ENCODE measurements around the gene SEPTIN6. TPM values are rescaled to one million over a fixed set of nuclear protein-coding genes. Genes with fewer than 3 reads are reported as not detected.

Gene SEPTIN6
- total RNA-seq, 1 donor from 2014 or later: 24.7 TPM

- H3K4me1 Mint-ChIP-seq (ENCODE audit: low read depth, unreplicated experiment): no peaks in the 10 kb centered on the region
- H2AFZ ChIP-seq (ENCODE audit: low read depth, low read length): no peak overlapping the region
- H3K27ac ChIP-seq (ENCODE audit: low read depth, low read length): no peak overlapping the region
- no peak overlapping the region for H3K4me2 ChIP-seq (ENCODE audit: low read length)
- peaks cover 3% of the 10 kb centered on the region for H3K9me3 Mint-ChIP-seq (ENCODE audit: unreplicated experiment)
- DNase-seq (ENCODE audit: low read depth) (no peak), FAIRE-seq (no peak)
- no peak for TF ChIP-seq CTCF (IDR thresholded peaks at IDR 0.05; ENCODE audit: insufficient read depth, low read depth, low read length)
- no peak for TF ChIP-seq EZH2 (IDR thresholded peaks at IDR 0.05; ENCODE audit: insufficient read depth, low read length)
- H3K4me1 ChIP-seq (ENCODE audit: insufficient read depth, low read length): no peaks in the 10 kb centered on the region
- no peaks in the 10 kb centered on the region for H4K20me1 ChIP-seq (ENCODE audit: insufficient read depth, low read length)
- no peak overlapping the region for H3K4me3 ChIP-seq (ENCODE audit: insufficient read depth, low read depth, low read length)
- no peak overlapping the region for H3K4me3 Mint-ChIP-seq (ENCODE audit: unreplicated experiment)
- H3K27me3 ChIP-seq (ENCODE audit: insufficient read depth, low read length): no peaks in the 10 kb centered on the region
- H3K9ac ChIP-seq (ENCODE audit: low read length): no peak overlapping the region
- H3K79me2 ChIP-seq (ENCODE audit: insufficient read depth, low read length): no peaks in the 10 kb centered on the region
- no peaks in the 10 kb centered on the region for H3K9me3 ChIP-seq (ENCODE audit: insufficient read depth, low read depth, low read length)
- peaks cover 2% of the 10 kb centered on the region for H3K27me3 Mint-ChIP-seq (ENCODE audit: low read depth, unreplicated experiment)
- H3K27ac Mint-ChIP-seq (ENCODE audit: unreplicated experiment): no peak overlapping the region
- no peaks in the 10 kb centered on the region for H3K36me3 ChIP-seq (ENCODE audit: insufficient read depth, low read length)
- H3K36me3 Mint-ChIP-seq (ENCODE audit: low read depth, unreplicated experiment): no peaks in the 10 kb centered on the region
Observed at GRCh38 chrX:119696251-119696890, 3.4 kb upstream of the SEPTIN6 start.

- Mint-ChIP-seq H3K27me3 (ENCODE audit: low read depth, unreplicated experiment) (peaks cover 2% of the 10 kb centered on the region), H3K27ac (ENCODE audit: unreplicated experiment) (no peak overlapping the region), H3K4me1 (ENCODE audit: low read depth, unreplicated experiment) (peaks cover 3% of the 10 kb centered on the region), H3K4me3 (ENCODE audit: unreplicated experiment) (no peak overlapping the region), H3K36me3 (ENCODE audit: low read depth, unreplicated experiment) (no peaks in the 10 kb centered on the region), H3K9me3 (ENCODE audit: unreplicated experiment) (peaks cover 3% of the 10 kb centered on the region)
- H3K36me3 ChIP-seq (ENCODE audit: insufficient read depth, low read length): no peaks in the 10 kb centered on the region
- H3K27ac ChIP-seq (ENCODE audit: low read depth, low read length): no peak overlapping the region
- H3K79me2 ChIP-seq (ENCODE audit: insufficient read depth, low read length): no peaks in the 10 kb centered on the region
- FAIRE-seq (peak; percentile 73), DNase-seq (ENCODE audit: low read depth) (no peak)
- no peaks in the 10 kb centered on the region for H3K4me1 ChIP-seq (ENCODE audit: insufficient read depth, low read length)
- H3K4me3 ChIP-seq (ENCODE audit: insufficient read depth, low read depth, low read length): no peak overlapping the region
- TF ChIP-seq EZH2 (IDR thresholded peaks at IDR 0.05; ENCODE audit: insufficient read depth, low read length) (no peak), CTCF (IDR thresholded peaks at IDR 0.05; ENCODE audit: insufficient read depth, low read depth, low read length) (no peak)
- no peak overlapping the region for H2AFZ ChIP-seq (ENCODE audit: low read depth, low read length)
- H3K9ac ChIP-seq (ENCODE audit: low read length): no peak overlapping the region
- no peak overlapping the region for H3K4me2 ChIP-seq (ENCODE audit: low read length)
- no peaks in the 10 kb centered on the region for H4K20me1 ChIP-seq (ENCODE audit: insufficient read depth, low read length)
- H3K9me3 ChIP-seq (ENCODE audit: insufficient read depth, low read depth, low read length): no peaks in the 10 kb centered on the region
- no peaks in the 10 kb centered on the region for H3K27me3 ChIP-seq (ENCODE audit: insufficient read depth, low read length)
Observed at GRCh38 chrX:119695535-119696050, 2.6 kb upstream of the SEPTIN6 start.

All from astrocyte (in vitro differentiated cells and primary cell).